GM19238 (cell line): ENCODE results near the gene MAP4K2.

Experiments
- DNase-seq: peaks from one replicate; pipeline ENCODE4 v3.0.0; 2011; ENCODE audit warnings: low spot score; ENCODE audit not compliant: insufficient read length

Gene MAP4K2

GRCh38 chr11:64768300-64768694 lies 34.7 kb downstream of the MAP4K2 start:
- no peak for DNase-seq

GRCh38 chr11:64767344-64768299 lies 35.4 kb downstream of the MAP4K2 start:
- no peak for DNase-seq

GRCh38 chr11:64766881-64767280 lies 36.1 kb downstream of the MAP4K2 start:
- DNase-seq: no peak

GRCh38 chr11:64765851-64766665 lies 37.0 kb downstream of the MAP4K2 start:
- DNase-seq: no peak

- DNase-seq: no peak
Measured at GRCh38 chr11:64765291-64765850, 37.6 kb downstream of the MAP4K2 start.

GRCh38 chr11:64764753-64765152 lies 38.3 kb downstream of the MAP4K2 start:
- DNase-seq: no peak

GRCh38 chr11:64764040-64764611 lies 38.9 kb downstream of the MAP4K2 start:
- DNase-seq: no peak

- no peak for DNase-seq
Measured at GRCh38 chr11:64763526-64764039, 39.4 kb downstream of the MAP4K2 start.

GRCh38 chr11:64762674-64763525 lies 40.1 kb downstream of the MAP4K2 start:
- no peak for DNase-seq

GRCh38 chr11:64762277-64762673 lies 40.7 kb downstream of the MAP4K2 start:
- no peak for DNase-seq

- no peak for DNase-seq
Measured at GRCh38 chr11:64760759-64761420, 42.1 kb downstream of the MAP4K2 start.

GRCh38 chr11:64759722-64760719 lies 43.0 kb downstream of the MAP4K2 start, which contains the start of gene PYGM:
Gene PYGM (minus strand): TSS chr11:64759974. CDS start chr11:64759898, 76 bp downstream.
- DNase-seq: no peak

- no peak for DNase-seq
Measured at GRCh38 chr11:64759131-64759721, 43.8 kb downstream of the MAP4K2 start.

- DNase-seq: no peak
Measured at GRCh38 chr11:64758330-64759079, 44.5 kb downstream of the MAP4K2 start.

- DNase-seq: no peak
Measured at GRCh38 chr11:64757549-64758329, 45.3 kb downstream of the MAP4K2 start.

- no peak for DNase-seq
Measured at GRCh38 chr11:64755681-64756361, 47.2 kb downstream of the MAP4K2 start.
